HCT116 (cell line): ENCODE data around the gene IL1F10. TPM values are rescaled to one million over a fixed set of nuclear protein-coding genes. Genes with fewer than 3 reads are reported as not detected.

Source experiments
- ATAC-seq: fragments of 200-7000 bp; cut with Tn5 transposase; 2 replicates; pipeline ENCODE4 v1.9.1; 2020; ENCODE audit warnings: mild to moderate bottlenecking, moderate library complexity
- BruUV-seq: library from RNA; stranded (reverse); fragments of 400-500 nt; replicated peaks from 2 replicates; lab custom pipeline; 2021; lab: Mats Ljungman, UMichigan
- CTCF ChIA-PET: fragments of 300-600 bp; sonication (Branson Sonifier 250); formaldehyde crosslinking; loops from one replicate; lab custom pipeline; 2021; ENCODE audit warnings: antibody characterized with exemption; lab: Charles Lee
- POLR2A ChIA-PET: fragments of 300-600, 350-600 bp; sonication (Branson Sonifier 250); formaldehyde crosslinking; loops from one replicate; lab custom pipeline; 2021; ENCODE audit warnings: antibody characterized with exemption; lab: Charles Lee
- RAD21 ChIA-PET, 2 experiments: fragments of 300-600 bp; sonication (Branson Sonifier 250); formaldehyde crosslinking; loops; one replicate each; lab custom pipeline; 2023; ENCODE audit warnings: low total read pairs in 2 of 2; ENCODE audit not compliant: uncharacterized antibody in 2 of 2, unreplicated experiment in 2 of 2, low non-redundant PET in 1 of 2; lab: Charles Lee
- DNase-seq: peaks from one replicate; pipeline ENCODE4 v3.0.0-alpha.2; 2010; ENCODE audit warnings: low read depth, low spot score
- H2AFZ ChIP-seq: fragments of 200-600 bp; shearing (Covaris generic), sonication (generic); 2 replicates; pipeline ENCODE4 v1.6.1; 2017; ENCODE audit warnings: low read depth, mixed run types, mixed read lengths, antibody characterized with exemption, low read length; ENCODE audit not compliant: poor library complexity, severe bottlenecking
- H3K27ac ChIP-seq: 2 replicates; pipeline ENCODE4 v1.5.1; 2012; ENCODE audit warnings: low read depth, low read length
- H3K27me3 ChIP-seq: fragments of 200-600 bp; sonication (generic); 2 replicates; pipeline ENCODE4 v1.6.1; 2016; ENCODE audit warnings: mixed run types, low read length, mixed read lengths; ENCODE audit not compliant: insufficient read depth
- H3K36me3 ChIP-seq, 2 experiments: fragments of 200-500 bp in 1 of 2; fragments of 200-600 bp in 1 of 2; sonication (Bioruptor generic) in 1 of 2; sonication (generic) in 1 of 2; 2 replicates each; pipeline versions ENCODE4 v1.5.1 to v1.6.1; 2014 to 2016; ENCODE audit warnings: low read length in 2 of 2, inconsistent platforms in 1 of 2, mixed read lengths in 1 of 2, mixed run types in 1 of 2; ENCODE audit not compliant: insufficient read depth in 2 of 2, control insufficient read depth in 1 of 2
- H3K4me1 ChIP-seq, 2 experiments: fragments of 200-600 bp in 1 of 2; sonication (generic) in 1 of 2; 2 replicates each; pipeline versions ENCODE4 v1.5.1 to v1.6.1; 2012 to 2017; ENCODE audit warnings: low read length in 2 of 2, inconsistent platforms in 1 of 2, mild to moderate bottlenecking in 1 of 2, mixed read lengths in 1 of 2, mixed run types in 1 of 2, moderate library complexity in 1 of 2; ENCODE audit not compliant: insufficient read depth in 2 of 2, control insufficient read depth in 1 of 2
- H3K4me2 ChIP-seq: fragments of 200-600 bp; sonication (generic); 2 replicates; pipeline ENCODE4 v1.6.1; 2017; ENCODE audit warnings: mixed run types, low read length, mixed read lengths
- H3K4me3 ChIP-seq, 2 experiments: fragments of 200-600 bp in 1 of 2; sonication (generic) in 1 of 2; replicated peaks in 1 of 2; 2 replicates each; pipeline ENCODE4 v1.5.1; 2011 to 2016; ENCODE audit warnings: low read length in 2 of 2, control low read depth in 1 of 2, low read depth in 1 of 2, mild to moderate bottlenecking in 1 of 2, mixed read lengths in 1 of 2, mixed run types in 1 of 2
- H3K79me2 ChIP-seq: fragments of 200-600 bp; sonication (generic); 2 replicates; pipeline ENCODE4 v1.6.1; 2017; ENCODE audit warnings: mild to moderate bottlenecking, mixed run types, low read length, moderate library complexity, mixed read lengths; ENCODE audit not compliant: insufficient read depth
- H3K9ac ChIP-seq: fragments of 200-600 bp; sonication (generic); 2 replicates; pipeline ENCODE4 v1.6.1; 2016; ENCODE audit warnings: low read length, mixed read lengths
- H3K9me2 ChIP-seq: fragments of 200-600 bp; sonication (generic), shearing (Covaris generic); 2 replicates; pipeline ENCODE4 v1.6.1; 2017; ENCODE audit warnings: mixed run types, mild to moderate bottlenecking, moderate library complexity; ENCODE audit not compliant: insufficient read depth
- H3K9me3 ChIP-seq, 2 experiments: fragments of 200-500 bp in 1 of 2; fragments of 200-600 bp in 1 of 2; sonication (Bioruptor generic) in 1 of 2; sonication (generic) in 1 of 2; 2 replicates each; pipeline ENCODE4 v1.6.1; 2014 to 2017; ENCODE audit warnings: low read length in 2 of 2, mixed read lengths in 2 of 2, inconsistent platforms in 1 of 2, low read depth in 1 of 2, mild to moderate bottlenecking in 1 of 2, mixed run types in 1 of 2, moderate library complexity in 1 of 2; ENCODE audit not compliant: control insufficient read depth in 1 of 2, insufficient read depth in 1 of 2
- H4K20me1 ChIP-seq: fragments of 200-600 bp; sonication (generic), shearing (Covaris generic); 2 replicates; pipeline ENCODE4 v1.6.1; 2017; ENCODE audit warnings: mixed run types, mild to moderate bottlenecking, moderate library complexity; ENCODE audit not compliant: insufficient read depth
- EGR1 ChIP-seq: IDR thresholded peaks from 2 replicates; pipeline ENCODE4 v1.6.1; 2012; ENCODE audit warnings: low read depth
- POLR2AphosphoS5 ChIP-seq: IDR thresholded peaks from 2 replicates; pipeline ENCODE4 v1.6.1; 2011; ENCODE audit warnings: mild to moderate bottlenecking, low read depth, low read length, moderate library complexity
- RAD21 ChIP-seq: IDR thresholded peaks from 2 replicates; pipeline ENCODE4 v1.6.1; 2012; ENCODE audit warnings: low read depth, mild to moderate bottlenecking
- intact Hi-C: fragments of 100-400 bp; cut with micrococcal nuclease; formaldehyde crosslinking; loops from 2 replicates; pipeline ENCODE4 v1.10.0; 2022
- total RNA-seq: library from RNA; stranded (reverse); gene quantifications from one replicate; pipeline ENCODE4 v1.2.1, GENCODE V29; 2021; ENCODE audit not compliant: unreplicated experiment

IL1F10 gene
- total RNA-seq, 1 experiment from 2014 or later: not detected

- CTCF ChIA-PET: interaction anchor here (1.0 kb wide), 1 partner anchor 14 kb away, joined by 3 read pairs; no protein-coding TSS in a partner anchor
- 0 out of 4 replicates have a peak overlapping the region, but pooled peaks of 1 of the 2 experiments have one; percentile 2 for H3K4me3 ChIP-seq
- no peak for TF ChIP-seq POLR2AphosphoS5
- TF ChIP-seq RAD21: no peak
- no peak for TF ChIP-seq EGR1
- TF ChIP-seq, all 23 proteins: peak for 0
- peak; percentile 54 for ATAC-seq
- Histone ChIP-seq H3K36me3 (no peaks in the 10 kb centered on the region), H4K20me1 (no peaks in the 10 kb centered on the region), H3K27me3 (no peaks in the 10 kb centered on the region; the same call in 1 of the 2 replicates), H3K27ac (no peak overlapping the region), H3K4me1 (peaks cover 5 to 18% of the 10 kb centered on the region in 2 experiments), H3K9me3 (no peaks in the 10 kb centered on the region), H3K4me2 (peak overlapping the region; percentile 58), H3K9me2 (no peaks in the 10 kb centered on the region), H2AFZ (peak overlapping the region; percentile 76), H3K9ac (no peak overlapping the region), H3K79me2 (no peaks in the 10 kb centered on the region)
- ChIA-PET POLR2A (no interaction called here), RAD21 (no interaction called here)
- DNase-seq: no peak
- intact Hi-C loops: no loop called here
- no TSS peak for BruUV-seq
These were observed 56.6 kb downstream of the IL1F10 start for GRCh38 chr2:113124181-113124961.

Other genes starting within 250 kb of the IL1F10 start
- gene IL1B, start 231.2 kb upstream of the IL1F10 start, total RNA-seq: not detected
- not detected for gene IL37, start 156.8 kb upstream of the IL1F10 start, total RNA-seq
- not detected for gene IL36G, start 90.0 kb upstream of the IL1F10 start, total RNA-seq
- not detected for gene IL36A, start 62.5 kb upstream of the IL1F10 start, total RNA-seq
- gene IL36B, start 15.1 kb upstream of the IL1F10 start, total RNA-seq: not detected
- not detected for gene IL36RN, start 8.8 kb upstream of the IL1F10 start, total RNA-seq
- gene IL1RN, start 59.6 kb downstream of the IL1F10 start, total RNA-seq: 0.25 TPM
- gene PSD4, start 106.0 kb downstream of the IL1F10 start, total RNA-seq: 12.6 TPM
- gene PAX8, start 211.0 kb downstream of the IL1F10 start, total RNA-seq: 4.4 TPM